Neural progenitor cell (in vitro differentiated cells): ENCODE data around the gene PPL.

ENCODE experiments used
- EZH2phosphoT487 ChIP-seq: fragments of 200-600 bp; sonication (generic); IDR thresholded peaks from 2 replicates; pipeline ENCODE4 v1.6.1; 2017; ENCODE audit warnings: antibody characterized with exemption
- TF ChIP-seq, protein P1 (sequence below): fragments of 200-600 bp; sonication (generic); IDR thresholded peaks from 2 replicates; pipeline ENCODE4 v1.5.1; 2017; ENCODE audit warnings: antibody characterized with exemption, mild to moderate bottlenecking

DNA sequence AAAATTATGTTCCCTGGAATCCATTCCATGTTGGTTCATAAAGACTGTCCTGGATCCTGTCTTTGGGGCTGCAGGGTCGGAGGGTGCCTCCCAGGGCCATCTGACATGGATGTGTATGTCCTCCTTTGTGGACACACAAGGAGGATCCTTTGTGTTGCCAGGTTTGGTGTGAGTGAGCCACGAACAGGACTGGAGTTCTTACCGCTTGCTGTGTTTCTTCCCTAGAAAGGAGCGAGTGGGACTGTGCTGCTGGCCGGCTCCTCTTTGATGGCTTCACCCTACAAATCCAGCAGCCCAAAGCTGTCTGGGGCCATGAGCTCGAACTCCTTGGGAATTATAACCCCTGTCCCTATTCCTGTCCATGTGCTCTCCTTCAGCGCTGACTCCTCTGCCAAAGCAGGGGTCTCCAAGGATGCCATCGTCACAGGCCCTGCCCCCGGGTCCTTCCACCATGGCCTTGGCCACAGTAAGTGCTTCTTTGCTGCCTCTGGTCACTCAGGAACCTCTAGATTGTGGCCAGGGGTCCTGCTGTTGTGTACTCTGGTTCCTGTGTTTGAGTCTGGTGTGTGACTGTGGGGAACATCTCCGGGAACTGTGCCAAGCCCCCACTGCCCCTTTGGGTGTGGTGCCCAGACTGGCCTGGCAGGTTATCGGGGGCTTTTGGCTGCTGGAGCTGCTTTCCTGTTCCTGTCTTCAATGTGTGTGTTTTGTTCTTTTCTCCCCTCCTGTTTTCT lies 60.1 kb downstream of the PPL start:
- TF ChIP-seq, protein P1, sequence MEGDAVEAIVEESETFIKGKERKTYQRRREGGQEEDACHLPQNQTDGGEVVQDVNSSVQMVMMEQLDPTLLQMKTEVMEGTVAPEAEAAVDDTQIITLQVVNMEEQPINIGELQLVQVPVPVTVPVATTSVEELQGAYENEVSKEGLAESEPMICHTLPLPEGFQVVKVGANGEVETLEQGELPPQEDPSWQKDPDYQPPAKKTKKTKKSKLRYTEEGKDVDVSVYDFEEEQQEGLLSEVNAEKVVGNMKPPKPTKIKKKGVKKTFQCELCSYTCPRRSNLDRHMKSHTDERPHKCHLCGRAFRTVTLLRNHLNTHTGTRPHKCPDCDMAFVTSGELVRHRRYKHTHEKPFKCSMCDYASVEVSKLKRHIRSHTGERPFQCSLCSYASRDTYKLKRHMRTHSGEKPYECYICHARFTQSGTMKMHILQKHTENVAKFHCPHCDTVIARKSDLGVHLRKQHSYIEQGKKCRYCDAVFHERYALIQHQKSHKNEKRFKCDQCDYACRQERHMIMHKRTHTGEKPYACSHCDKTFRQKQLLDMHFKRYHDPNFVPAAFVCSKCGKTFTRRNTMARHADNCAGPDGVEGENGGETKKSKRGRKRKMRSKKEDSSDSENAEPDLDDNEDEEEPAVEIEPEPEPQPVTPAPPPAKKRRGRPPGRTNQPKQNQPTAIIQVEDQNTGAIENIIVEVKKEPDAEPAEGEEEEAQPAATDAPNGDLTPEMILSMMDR = no peak
- TF ChIP-seq EZH2phosphoT487 = no peak
